Measurements from ENCODE around the gene UXS1. TPM values are rescaled to one million over a fixed set of nuclear protein-coding genes. Genes with fewer than 3 reads are reported as not detected.
"Not testable (repeated sequence)": the region's sequence is repeated elsewhere in the genome, so short reads cannot be mapped to it uniquely, and the experiment has no call there.

UXS1 gene
- total and polyA plus RNA-seq, 2 donors (not counting 3 experiments of a cell fraction or from before 2014, with no cell fraction given) = 34.2 to 43.2 TPM

DNA sequence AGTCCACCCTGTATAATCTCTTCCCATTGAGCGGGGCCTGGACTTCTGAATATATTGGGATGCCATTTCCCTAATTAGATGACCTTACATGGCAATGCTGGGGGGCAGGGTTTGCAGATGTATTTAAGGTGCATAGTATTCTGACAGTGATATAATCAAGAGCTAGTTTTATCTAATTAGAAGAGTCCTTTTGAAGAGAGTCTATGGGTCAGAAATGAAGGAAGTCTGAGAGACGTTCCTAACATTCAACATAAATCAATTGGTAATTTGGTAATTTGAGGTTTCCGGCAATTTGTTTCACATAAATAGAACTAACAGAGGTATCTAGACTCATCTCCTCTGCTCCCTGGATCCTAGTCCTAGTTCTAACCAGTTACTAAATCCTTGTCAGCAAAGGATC, 25.7 kb upstream of the UXS1 start:
- H3K9ac ChIP-seq (replicated peaks; ENCODE audit: extremely low read depth, insufficient read depth, low read length) = no peak overlapping the region
- no peaks in the 10 kb centered on the region for H3K9me1 ChIP-seq (replicated peaks; ENCODE audit: control insufficient read depth, extremely low read depth, insufficient read depth, low read length)
- no peaks in the 10 kb centered on the region for H3K27me3 ChIP-seq (ENCODE audit: control insufficient read depth in 2 of 2, insufficient read depth in 2 of 2, low read length in 2 of 2)
- H4K20me1 ChIP-seq (replicated peaks; ENCODE audit: control insufficient read depth, extremely low read depth, insufficient read depth, low read length) = no peaks in the 10 kb centered on the region
- dilution Hi-C loops (cut with MboI; ENCODE audit: extremely low pct_ligation_motif_present, low sequenced_read_pairs) (no loop called here), intact Hi-C loops (cut with micrococcal nuclease) (no loop called here)
- H3K4me2 ChIP-seq (ENCODE audit: insufficient read depth, low read length) = no peak overlapping the region
- no TSS peak for BruUV-seq (replicated peaks)
- H3K27ac ChIP-seq (ENCODE audit: insufficient read depth, low read depth, low read length) = no peak overlapping the region
- H3K9me3 ChIP-seq (replicated peaks; ENCODE audit: control insufficient read depth, insufficient read depth, low read length) = no peaks in the 10 kb centered on the region
- H3K4me1 ChIP-seq (ENCODE audit: control insufficient read depth, extremely low read depth, insufficient read depth, low read length) = no peaks in the 10 kb centered on the region
- no peak overlapping the region for H2AFZ ChIP-seq (ENCODE audit: low read depth, low read length)
- H3K4me3 ChIP-seq (replicated peaks in 1 of 3; ENCODE audit: insufficient read depth in 1 of 3, low read depth in 1 of 3, low read length in 3 of 3) = no peak overlapping the region
- ChIA-PET CTCF (no interaction called here), POLR2A (no interaction called here)
- DNase-seq (ENCODE audit: low read depth, low spot score) = no peak
- H3K79me2 ChIP-seq (ENCODE audit: control insufficient read depth, insufficient read depth, low read length) = no peaks in the 10 kb centered on the region
- H3K36me3 ChIP-seq (ENCODE audit: control insufficient read depth in 2 of 2, extremely low read depth in 1 of 2, insufficient read depth in 2 of 2, low read length in 2 of 2) = no peaks in the 10 kb centered on the region
- FAIRE-seq = no peak
- no peak for TF ChIP-seq EZH2 (IDR thresholded peaks at IDR 0.05; ENCODE audit: borderline replicate concordance, low read depth, low read length, severe bottlenecking)
- no peak for TF ChIP-seq MYC (IDR thresholded peaks at IDR 0.05; ENCODE audit: low read depth, low read length)
- no peak for TF ChIP-seq FOS (IDR thresholded peaks at IDR 0.05; ENCODE audit: borderline replicate concordance, insufficient read depth, low read length)
- TF ChIP-seq, protein P1, sequence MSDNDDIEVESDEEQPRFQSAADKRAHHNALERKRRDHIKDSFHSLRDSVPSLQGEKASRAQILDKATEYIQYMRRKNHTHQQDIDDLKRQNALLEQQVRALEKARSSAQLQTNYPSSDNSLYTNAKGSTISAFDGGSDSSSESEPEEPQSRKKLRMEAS (IDR thresholded peaks at IDR 0.05; ENCODE audit: insufficient read depth, insufficient read length) = no peak
- TF ChIP-seq, protein P2, sequence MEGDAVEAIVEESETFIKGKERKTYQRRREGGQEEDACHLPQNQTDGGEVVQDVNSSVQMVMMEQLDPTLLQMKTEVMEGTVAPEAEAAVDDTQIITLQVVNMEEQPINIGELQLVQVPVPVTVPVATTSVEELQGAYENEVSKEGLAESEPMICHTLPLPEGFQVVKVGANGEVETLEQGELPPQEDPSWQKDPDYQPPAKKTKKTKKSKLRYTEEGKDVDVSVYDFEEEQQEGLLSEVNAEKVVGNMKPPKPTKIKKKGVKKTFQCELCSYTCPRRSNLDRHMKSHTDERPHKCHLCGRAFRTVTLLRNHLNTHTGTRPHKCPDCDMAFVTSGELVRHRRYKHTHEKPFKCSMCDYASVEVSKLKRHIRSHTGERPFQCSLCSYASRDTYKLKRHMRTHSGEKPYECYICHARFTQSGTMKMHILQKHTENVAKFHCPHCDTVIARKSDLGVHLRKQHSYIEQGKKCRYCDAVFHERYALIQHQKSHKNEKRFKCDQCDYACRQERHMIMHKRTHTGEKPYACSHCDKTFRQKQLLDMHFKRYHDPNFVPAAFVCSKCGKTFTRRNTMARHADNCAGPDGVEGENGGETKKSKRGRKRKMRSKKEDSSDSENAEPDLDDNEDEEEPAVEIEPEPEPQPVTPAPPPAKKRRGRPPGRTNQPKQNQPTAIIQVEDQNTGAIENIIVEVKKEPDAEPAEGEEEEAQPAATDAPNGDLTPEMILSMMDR (IDR thresholded peaks at IDR 0.05; ENCODE audit: extremely low read depth in 1 of 2, insufficient read depth in 1 of 2, low read depth in 1 of 2, low read length in 2 of 2) = no peak
- TF ChIP-seq POLR2A (IDR thresholded peaks at IDR 0.05; ENCODE audit: low read depth, low read length) = no peak
- no peak for TF ChIP-seq GATA2 (IDR thresholded peaks at IDR 0.05; ENCODE audit: insufficient read depth, insufficient read length, low read depth, low read length)
- no peak for TF ChIP-seq POLR2AphosphoS5 (IDR thresholded peaks at IDR 0.05; ENCODE audit: insufficient read depth, low read depth, low read length)
- no peak for TF ChIP-seq JUN (IDR thresholded peaks at IDR 0.05; ENCODE audit: borderline replicate concordance, insufficient read depth, insufficient read length, low read depth)

DNA sequence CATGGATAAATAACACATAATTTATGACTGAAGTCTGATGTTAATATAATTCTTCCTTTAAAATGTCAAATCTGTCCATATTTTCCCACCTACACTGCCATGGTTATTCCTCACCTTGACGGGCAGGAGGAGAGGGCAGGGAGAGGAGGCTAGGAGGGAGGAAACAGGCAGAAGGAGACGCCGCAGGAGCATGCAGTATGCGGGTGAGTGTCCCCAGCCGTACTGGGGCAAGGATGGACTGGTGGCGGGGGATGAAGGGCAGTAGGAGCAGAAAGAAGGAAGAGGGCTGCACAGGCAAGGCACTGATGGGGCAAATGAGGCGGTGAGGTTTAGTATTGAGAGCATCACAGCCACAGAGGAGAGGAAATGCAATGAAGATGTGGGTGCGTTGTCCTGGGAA, 25.1 kb upstream of the UXS1 start:
- CTCF ChIA-PET; H2AFZ ChIP-seq (ENCODE audit: low read depth, low read length); FAIRE-seq; intact Hi-C loops (cut with micrococcal nuclease); DNase-seq (ENCODE audit: low read depth, low spot score); H3K4me2 ChIP-seq (ENCODE audit: insufficient read depth, low read length); H3K27ac ChIP-seq (ENCODE audit: insufficient read depth, low read depth, low read length); H3K9me1 ChIP-seq (replicated peaks; ENCODE audit: control insufficient read depth, extremely low read depth, insufficient read depth, low read length); H4K20me1 ChIP-seq (replicated peaks; ENCODE audit: control insufficient read depth, extremely low read depth, insufficient read depth, low read length); H3K4me1 ChIP-seq (ENCODE audit: control insufficient read depth, extremely low read depth, insufficient read depth, low read length); H3K27me3 ChIP-seq (ENCODE audit: control insufficient read depth in 2 of 2, insufficient read depth in 2 of 2, low read length in 2 of 2); H3K4me3 ChIP-seq (replicated peaks in 1 of 3; ENCODE audit: insufficient read depth in 1 of 3, low read depth in 1 of 3, low read length in 3 of 3); H3K36me3 ChIP-seq (ENCODE audit: control insufficient read depth in 2 of 2, extremely low read depth in 1 of 2, insufficient read depth in 2 of 2, low read length in 2 of 2); H3K9ac ChIP-seq (replicated peaks; ENCODE audit: extremely low read depth, insufficient read depth, low read length); H3K79me2 ChIP-seq (ENCODE audit: control insufficient read depth, insufficient read depth, low read length); H3K9me3 ChIP-seq (replicated peaks; ENCODE audit: control insufficient read depth, insufficient read depth, low read length); POLR2A ChIA-PET; dilution Hi-C loops (cut with MboI; ENCODE audit: extremely low pct_ligation_motif_present, low sequenced_read_pairs); BruUV-seq (replicated peaks): not testable (repeated sequence)
